Bronchial epithelial cell (primary cell): ENCODE measurements around the gene SPATA20. TPM values are rescaled to one million over a fixed set of nuclear protein-coding genes. Genes with fewer than 3 reads are reported as not detected.

ENCODE experiments used
- DNase-seq: peaks from one replicate; pipeline ENCODE4 v3.0.0-alpha.2; 2010; ENCODE audit warnings: low read depth
- FAIRE-seq: peaks from 2 replicates; lab custom pipeline; 2011; peaks lifted over from hg19 to GRCh38; lab: Jason Lieb, UNC
- H3K27me3 ChIP-seq: 2 replicates; pipeline ENCODE4 v1.5.1; 2011; ENCODE audit warnings: low read length; ENCODE audit not compliant: control insufficient read depth, insufficient read depth
- H3K36me3 ChIP-seq: 2 replicates; pipeline ENCODE4 v1.5.1; 2011; ENCODE audit warnings: low read length; ENCODE audit not compliant: control insufficient read depth, insufficient read depth
- H3K4me3 ChIP-seq: 2 replicates; pipeline ENCODE4 v1.5.1; 2011; ENCODE audit warnings: mild to moderate bottlenecking, low read depth, low read length, control low read depth
- CTCF ChIP-seq: IDR thresholded peaks from 2 replicates; pipeline ENCODE4 v1.5.1; 2011; ENCODE audit warnings: mild to moderate bottlenecking, moderate library complexity, low read length, control low read depth, inconsistent platforms; ENCODE audit not compliant: insufficient read depth, severe bottlenecking
- total RNA-seq: library from RNA; depleted of rRNA; stranded (reverse); fragments of >200 nt; gene quantifications from 2 replicates; pipeline ENCODE4 v1.2.1, GENCODE V29; 2014

SPATA20 gene
- total RNA-seq, 1 donor from 2014 or later, result 25.0 TPM

- DNase-seq, result no peak
- no peak for FAIRE-seq
- Histone ChIP-seq H3K27me3 (no peaks in the 10 kb centered on the region), H3K4me3 (no peak overlapping the region), H3K36me3 (no peaks in the 10 kb centered on the region)
- TF ChIP-seq CTCF, result peak; percentile 7
These were observed 28.7 kb downstream of the SPATA20 start for GRCh38 chr17:50575581-50576210.

- no peak for TF ChIP-seq CTCF
- no peak overlapping the region for H3K4me3 ChIP-seq
- no peaks in the 10 kb centered on the region for H3K27me3 ChIP-seq
- H3K36me3 ChIP-seq, result no peaks in the 10 kb centered on the region
- DNase-seq, result no peak
- peak; percentile 89 for FAIRE-seq
These were observed 29.9 kb downstream of the SPATA20 start for GRCh38 chr17:50576864-50577263.

GRCh38 chr17:50577451-50577954 is 30.5 kb downstream of the SPATA20 start:
- no peaks in the 10 kb centered on the region for H3K36me3 ChIP-seq
- DNase-seq, result no peak
- no peak overlapping the region for H3K4me3 ChIP-seq
- no peaks in the 10 kb centered on the region for H3K27me3 ChIP-seq
- peak; percentile 95 for FAIRE-seq
- no peak for TF ChIP-seq CTCF

GRCh38 chr17:50578173-50578572 is 31.2 kb downstream of the SPATA20 start:
- no peak for TF ChIP-seq CTCF
- Histone ChIP-seq H3K27me3 (no peaks in the 10 kb centered on the region), H3K36me3 (no peaks in the 10 kb centered on the region), H3K4me3 (no peak overlapping the region)
- FAIRE-seq (no peak), DNase-seq (no peak)

GRCh38 chr17:50579399-50579798 is 32.4 kb downstream of the SPATA20 start:
- TF ChIP-seq CTCF, result no peak
- Histone ChIP-seq H3K27me3 (no peaks in the 10 kb centered on the region), H3K4me3 (no peak overlapping the region), H3K36me3 (no peaks in the 10 kb centered on the region)
- DNase-seq, result no peak
- FAIRE-seq, result no peak

GRCh38 chr17:50580646-50581045 is 33.7 kb downstream of the SPATA20 start:
- no peak for DNase-seq
- FAIRE-seq, result no peak
- no peak for TF ChIP-seq CTCF
- no peaks in the 10 kb centered on the region for H3K36me3 ChIP-seq
- H3K4me3 ChIP-seq, result no peak overlapping the region
- no peaks in the 10 kb centered on the region for H3K27me3 ChIP-seq
